A673 (cell line): ENCODE results near the gene CLCN2. TPM values are rescaled to one million over a fixed set of nuclear protein-coding genes. Genes with fewer than 3 reads are reported as not detected.
A peak's percentile ranks its signal among the peaks of the same experiment; 100 is the strongest.

Source experiments
- BruUV-seq: library from RNA; stranded (reverse); fragments of 400-500 nt; replicated peaks from 2 replicates; lab custom pipeline; 2021; lab: Mats Ljungman, UMichigan
- CTCF ChIA-PET: fragments of 300-600 bp; sonication (Branson Sonifier 250); formaldehyde crosslinking; loops from one replicate; lab custom pipeline; 2022; ENCODE audit warnings: antibody characterized with exemption; lab: Charles Lee
- POLR2A ChIA-PET: fragments of 300-600 bp; sonication (Branson Sonifier 250); formaldehyde crosslinking; loops from one replicate; lab custom pipeline; 2022; ENCODE audit warnings: antibody characterized with exemption; ENCODE audit not compliant: low non-redundant PET; lab: Charles Lee
- DNase-seq: peaks from one replicate; pipeline ENCODE4 v3.0.0-alpha.2; 2015; ENCODE audit warnings: low spot score
- H3K27ac ChIP-seq: fragments of 200-600 bp; sonication (generic); 2 replicates; pipeline ENCODE4 v1.5.1; 2016; ENCODE audit warnings: mixed run types, low read depth, mild to moderate bottlenecking, mixed read lengths, antibody characterized with exemption, low read length; ENCODE audit not compliant: poor library complexity, severe bottlenecking
- H3K27me3 ChIP-seq: fragments of 200-600 bp; sonication (generic); replicated peaks from 2 replicates; pipeline ENCODE4 v1.6.1; 2017; ENCODE audit warnings: mixed run types, low read depth, mild to moderate bottlenecking, mixed read lengths, antibody characterized with exemption, low read length; ENCODE audit not compliant: insufficient read depth, poor library complexity
- H3K36me3 ChIP-seq: fragments of 200-600 bp; sonication (generic); 2 replicates; pipeline ENCODE4 v1.6.1; 2016; ENCODE audit warnings: mixed run types, mild to moderate bottlenecking, mixed read lengths, antibody characterized with exemption, low read length; ENCODE audit not compliant: insufficient read depth, poor library complexity, severe bottlenecking
- H3K4me1 ChIP-seq: fragments of 200-600 bp; sonication (generic); 2 replicates; pipeline ENCODE4 v1.6.1; 2017; ENCODE audit warnings: mixed run types, mild to moderate bottlenecking, mixed read lengths, antibody characterized with exemption, low read length; ENCODE audit not compliant: insufficient read depth, poor library complexity, severe bottlenecking
- H3K4me3 ChIP-seq: fragments of 200-600 bp; sonication (generic); 2 replicates; pipeline ENCODE4 v1.5.1; 2016; ENCODE audit warnings: low read depth, mixed run types, mild to moderate bottlenecking, mixed read lengths, low read length; ENCODE audit not compliant: poor library complexity, severe bottlenecking
- H3K9me3 ChIP-seq: fragments of 200-600 bp; sonication (generic); 2 replicates; pipeline ENCODE4 v1.6.1; 2016; ENCODE audit warnings: mixed run types, low read depth, mild to moderate bottlenecking, mixed read lengths, antibody characterized with exemption, low read length; ENCODE audit not compliant: poor library complexity, severe bottlenecking
- EZH2 ChIP-seq: fragments of 200-600 bp; sonication (generic); IDR thresholded peaks from 2 replicates; pipeline ENCODE4 v1.6.1; 2017; ENCODE audit warnings: borderline replicate concordance, low read depth, mild to moderate bottlenecking, mixed read lengths, antibody characterized with exemption, low read length; ENCODE audit not compliant: poor library complexity, severe bottlenecking
- intact Hi-C: fragments of 100-400 bp; cut with micrococcal nuclease; formaldehyde crosslinking; loops from one replicate; pipeline ENCODE4 v1.10.0; 2022; ENCODE audit not compliant: unreplicated experiment
- total RNA-seq: library from RNA; stranded (reverse); gene quantifications from 2 replicates; pipeline ENCODE4 v1.2.3, GENCODE V29; 2021
- TF ChIP-seq, protein P1 (sequence below): fragments of 300-800, 200-600 bp; sonication (generic); conservative IDR thresholded peaks from 2 replicates; pipeline ENCODE4 v1.5.1; 2017; ENCODE audit warnings: low read depth, mild to moderate bottlenecking, antibody characterized with exemption, low read length, moderate library complexity, mixed read lengths

CLCN2 gene
- total RNA-seq, 1 experiment from 2014 or later: 11.2 TPM

DNA sequence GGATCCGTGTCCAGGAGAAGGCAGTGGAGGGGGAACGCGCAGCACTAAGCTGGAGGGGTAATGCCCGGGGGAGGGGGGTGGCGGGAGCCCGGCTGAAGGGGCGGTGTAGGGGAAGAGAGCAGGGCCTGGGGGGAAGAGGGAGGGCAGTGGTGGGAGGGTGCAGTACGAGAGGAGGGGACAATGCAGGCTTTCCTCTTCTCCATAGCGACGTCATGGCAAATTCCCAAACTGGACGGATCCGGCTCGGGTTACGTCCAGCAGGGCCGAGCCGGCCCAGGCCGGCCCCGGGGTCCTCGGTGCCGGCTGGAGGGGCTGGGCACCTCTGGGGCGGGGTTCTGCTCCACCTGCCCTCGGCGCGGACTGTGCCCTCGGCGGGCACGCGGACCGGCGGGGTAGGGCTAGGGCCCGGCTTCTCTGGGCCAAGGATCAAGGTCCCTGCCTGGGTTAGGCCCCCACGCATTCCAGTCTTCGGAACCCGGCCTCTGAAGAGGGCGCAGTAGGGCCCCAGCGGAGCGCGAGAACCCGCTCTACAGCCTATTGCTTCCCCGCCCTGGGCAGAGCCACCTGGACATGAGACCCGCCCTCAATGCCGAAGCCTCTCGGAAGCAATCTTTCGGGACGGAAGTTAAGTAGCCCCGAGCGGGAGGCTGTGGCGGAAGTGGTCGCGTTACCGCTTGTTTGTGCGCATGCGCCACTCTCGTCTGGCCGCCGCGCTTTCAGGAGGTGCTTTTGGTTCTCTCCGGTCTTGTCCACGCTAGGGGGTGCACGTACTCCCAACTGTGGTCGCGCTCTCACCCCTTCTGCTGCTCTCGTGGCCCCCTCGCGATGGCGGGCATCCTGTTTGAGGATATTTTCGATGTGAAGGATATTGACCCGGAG is 1.5 kb upstream of the CLCN2 start:
- ChIA-PET POLR2A (interaction anchor here (0.6 kb wide), 1 partner anchor 13 kb away, joined by 8 read pairs; no protein-coding TSS in a partner anchor), CTCF (interaction anchor here (0.6 to 1.0 kb wide), 2 partner anchors 9 to 1097 kb away, joined by 3 to 5 read pairs; no protein-coding TSS in a partner anchor)
- Histone ChIP-seq H3K36me3 (peaks cover 23% of the 10 kb centered on the region), H3K27ac (peak overlapping the region; percentile 89), H3K27me3 (no peaks in the 10 kb centered on the region), H3K9me3 (no peaks in the 10 kb centered on the region), H3K4me1 (peaks cover 11% of the 10 kb centered on the region), H3K4me3 (peak overlapping the region; percentile 81)
- peak; percentile 98 for DNase-seq
- intact Hi-C loops: no loop called here
- TF ChIP-seq, protein P1, sequence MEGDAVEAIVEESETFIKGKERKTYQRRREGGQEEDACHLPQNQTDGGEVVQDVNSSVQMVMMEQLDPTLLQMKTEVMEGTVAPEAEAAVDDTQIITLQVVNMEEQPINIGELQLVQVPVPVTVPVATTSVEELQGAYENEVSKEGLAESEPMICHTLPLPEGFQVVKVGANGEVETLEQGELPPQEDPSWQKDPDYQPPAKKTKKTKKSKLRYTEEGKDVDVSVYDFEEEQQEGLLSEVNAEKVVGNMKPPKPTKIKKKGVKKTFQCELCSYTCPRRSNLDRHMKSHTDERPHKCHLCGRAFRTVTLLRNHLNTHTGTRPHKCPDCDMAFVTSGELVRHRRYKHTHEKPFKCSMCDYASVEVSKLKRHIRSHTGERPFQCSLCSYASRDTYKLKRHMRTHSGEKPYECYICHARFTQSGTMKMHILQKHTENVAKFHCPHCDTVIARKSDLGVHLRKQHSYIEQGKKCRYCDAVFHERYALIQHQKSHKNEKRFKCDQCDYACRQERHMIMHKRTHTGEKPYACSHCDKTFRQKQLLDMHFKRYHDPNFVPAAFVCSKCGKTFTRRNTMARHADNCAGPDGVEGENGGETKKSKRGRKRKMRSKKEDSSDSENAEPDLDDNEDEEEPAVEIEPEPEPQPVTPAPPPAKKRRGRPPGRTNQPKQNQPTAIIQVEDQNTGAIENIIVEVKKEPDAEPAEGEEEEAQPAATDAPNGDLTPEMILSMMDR: peak; percentile 76
- TF ChIP-seq EZH2: no peak
- BruUV-seq: TSS peak; percentile 59

DNA sequence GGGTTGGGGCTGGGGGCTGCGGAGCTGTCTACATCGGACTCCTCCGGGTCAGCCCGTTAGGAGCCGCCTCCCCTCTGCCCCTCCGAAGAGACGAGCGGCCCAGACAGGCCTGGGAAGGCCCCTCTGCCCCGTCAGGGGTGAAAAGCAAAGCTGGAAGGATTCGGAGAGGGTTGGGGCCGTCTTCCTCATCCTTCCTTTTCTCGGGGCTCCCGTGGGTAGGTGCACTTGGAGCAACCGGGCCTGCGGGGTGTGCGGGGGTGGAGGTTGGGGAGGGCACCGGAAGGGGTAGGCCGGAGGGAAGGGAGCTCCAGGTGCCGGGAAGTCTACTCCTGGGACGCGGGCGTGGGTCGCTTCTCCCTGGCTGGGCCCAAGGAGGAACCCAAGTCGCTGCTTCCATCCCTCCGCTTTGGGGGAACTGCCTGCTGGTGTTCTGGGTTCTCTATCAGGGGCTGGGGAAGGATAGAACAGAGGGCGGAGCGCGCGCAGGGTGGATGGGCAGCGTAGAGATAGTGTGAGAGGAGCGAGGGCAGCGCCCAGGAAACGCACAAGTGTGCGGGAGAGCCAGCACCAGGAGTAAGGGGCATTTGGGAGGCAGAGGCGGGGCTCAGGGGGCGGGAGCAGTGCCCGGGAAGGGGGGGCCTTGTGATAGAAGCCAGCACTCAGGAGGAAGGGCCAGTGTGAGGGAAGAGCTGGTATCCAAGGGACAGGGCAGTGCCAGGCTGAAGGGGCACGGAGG is 695 bp upstream of the CLCN2 start:
- DNase-seq: peak; percentile 73
- no TSS peak for BruUV-seq
- Histone ChIP-seq H3K27ac (peak overlapping the region; percentile 89), H3K4me3 (peak overlapping the region; percentile 81), H3K4me1 (peaks cover 11% of the 10 kb centered on the region), H3K27me3 (no peaks in the 10 kb centered on the region), H3K9me3 (no peaks in the 10 kb centered on the region), H3K36me3 (peaks cover 17% of the 10 kb centered on the region)
- ChIA-PET CTCF (interaction anchor here (0.6 to 1.0 kb wide), 2 partner anchors 8 to 1098 kb away, joined by 3 to 5 read pairs; no protein-coding TSS in a partner anchor), POLR2A (interaction anchor here (0.6 kb wide), 1 partner anchor 14 kb away, joined by 8 read pairs; no protein-coding TSS in a partner anchor)
- TF ChIP-seq, protein P1: no peak
- TF ChIP-seq EZH2: no peak
- intact Hi-C loops: no loop called here

DNA sequence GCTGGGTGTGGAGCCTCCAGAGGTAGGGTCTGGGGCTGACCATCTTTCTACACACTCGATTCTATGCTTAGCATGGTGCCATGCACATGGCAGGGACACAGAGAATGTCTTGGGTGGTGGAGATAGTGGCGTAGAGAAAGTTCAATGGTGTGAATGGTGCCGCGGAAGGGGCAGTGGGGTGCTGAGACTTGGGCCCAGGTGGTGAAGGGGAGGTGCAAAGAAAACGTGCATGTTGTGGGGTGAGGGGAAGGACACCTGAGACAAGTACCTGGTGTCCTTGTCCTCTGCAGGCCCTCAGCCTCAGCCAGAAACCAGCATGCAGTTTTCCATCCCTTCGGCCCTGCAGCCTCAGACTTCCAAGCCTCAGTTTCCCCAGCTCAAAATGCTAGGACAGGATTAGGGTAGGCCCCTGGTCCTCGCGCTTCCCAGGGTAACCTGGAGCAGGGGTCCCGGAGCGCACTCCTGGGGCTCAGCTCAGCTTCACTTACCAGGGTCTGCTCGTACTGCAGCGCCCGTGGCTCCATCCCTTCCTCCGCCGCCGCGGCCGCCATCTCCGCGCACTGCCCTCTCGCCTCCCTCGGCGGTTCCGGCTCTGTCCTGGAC is 375 bp downstream of the CLCN2 start:
- H3K9me3 ChIP-seq: no peaks in the 10 kb centered on the region
- peaks cover 9% of the 10 kb centered on the region for H3K36me3 ChIP-seq
- CTCF ChIA-PET: no interaction called here
- no peak overlapping the region for H3K27ac ChIP-seq
- TF ChIP-seq, protein P1: no peak
- TF ChIP-seq EZH2: no peak
- H3K27me3 ChIP-seq: no peaks in the 10 kb centered on the region
- H3K4me3 ChIP-seq: peak overlapping the region; percentile 81
- POLR2A ChIA-PET: no interaction called here
- H3K4me1 ChIP-seq: peaks cover 11% of the 10 kb centered on the region
- intact Hi-C loops: no loop called here
- no peak for DNase-seq
- BruUV-seq: no TSS peak
